GM06990 (cell line): ENCODE measurements around the gene PTPRU.

Source experiments
- DNase-seq: peaks from one replicate; pipeline ENCODE4 v3.0.0-alpha.2; 2011; ENCODE audit not compliant: insufficient read length; ENCODE audit errors: extremely low read depth
- H3K27me3 ChIP-seq: replicated peaks from 2 replicates; pipeline ENCODE4 v1.6.0; 2011; ENCODE audit warnings: low read length; ENCODE audit not compliant: control insufficient read depth, insufficient read depth
- H3K36me3 ChIP-seq: 2 replicates; pipeline ENCODE4 v1.5.1; 2011; ENCODE audit warnings: low read length; ENCODE audit not compliant: control insufficient read depth, insufficient read depth
- H3K4me3 ChIP-seq: replicated peaks from 2 replicates; pipeline ENCODE4 v1.5.1; 2011; ENCODE audit warnings: low read depth, mild to moderate bottlenecking, control low read depth, low read length
- CTCF ChIP-seq: IDR thresholded peaks from 2 replicates; pipeline ENCODE4 v1.5.1; 2011; ENCODE audit warnings: low read length, control low read depth, mild to moderate bottlenecking, inconsistent platforms; ENCODE audit not compliant: insufficient read depth, poor library complexity, severe bottlenecking

Gene PTPRU

GRCh38 chr1:29315262-29315661, 78.9 kb downstream of the PTPRU start:
- H3K36me3 ChIP-seq, result no peaks in the 10 kb centered on the region

GRCh38 chr1:29315876-29316275, 79.6 kb downstream of the PTPRU start:
- H3K4me3 ChIP-seq, result no peak overlapping the region
- H3K27me3 ChIP-seq, result no peaks in the 10 kb centered on the region
- H3K36me3 ChIP-seq, result no peaks in the 10 kb centered on the region
- TF ChIP-seq CTCF, result no peak
- no peak for DNase-seq

More at GRCh38 chr1:29315262-29315661, 78.9 kb downstream of the PTPRU start:
- no peak overlapping the region for H3K4me3 ChIP-seq
- no peak for DNase-seq
- no peaks in the 10 kb centered on the region for H3K27me3 ChIP-seq
- TF ChIP-seq CTCF, result no peak

DNA sequence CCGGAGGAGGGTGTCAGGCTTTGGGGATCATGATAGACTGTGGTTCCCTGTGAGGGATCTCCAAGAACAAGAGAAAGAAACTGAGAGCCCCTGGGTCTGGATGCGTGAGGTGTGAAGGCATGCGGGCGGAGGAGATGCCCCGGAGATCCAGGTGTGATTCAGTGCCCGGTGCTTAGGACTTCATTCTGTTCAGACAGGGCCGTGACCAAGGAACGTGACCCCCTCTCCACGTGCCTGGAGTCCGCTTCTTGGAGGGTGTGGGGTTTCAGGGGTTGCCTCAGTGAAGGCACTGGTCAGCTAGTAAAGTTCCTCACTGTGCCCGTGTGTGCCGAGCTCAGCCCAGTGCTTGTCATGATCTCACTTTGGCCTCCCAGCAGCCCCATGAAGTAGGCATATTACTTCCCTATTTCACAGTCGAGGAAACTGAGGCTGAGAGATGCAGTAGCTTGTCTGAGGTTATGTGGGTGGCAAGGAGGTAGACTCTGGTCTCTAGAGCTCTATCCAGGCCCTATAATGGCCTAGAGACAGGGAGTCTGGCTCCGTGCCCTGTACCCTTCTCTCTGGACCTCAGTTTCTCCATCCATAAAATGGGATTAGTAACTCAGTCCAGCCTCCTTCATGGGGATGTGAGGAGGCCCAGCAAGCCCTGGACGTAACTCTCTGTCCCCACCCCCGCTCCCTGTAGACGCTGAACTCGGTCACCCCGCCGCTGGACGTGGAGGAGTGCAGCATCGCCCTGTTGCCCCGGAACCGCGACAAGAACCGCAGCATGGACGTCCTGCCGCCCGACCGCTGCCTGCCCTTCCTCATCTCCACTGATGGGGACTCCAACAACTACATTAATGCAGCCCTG, 81.0 kb downstream of the PTPRU start:
- H3K4me3 ChIP-seq, result no peak overlapping the region
- H3K27me3 ChIP-seq, result no peaks in the 10 kb centered on the region
- H3K36me3 ChIP-seq, result no peaks in the 10 kb centered on the region
- no peak for TF ChIP-seq CTCF
- no peak for DNase-seq

- Histone ChIP-seq H3K4me3 (no peak overlapping the region), H3K36me3 (no peaks in the 10 kb centered on the region), H3K27me3 (no peaks in the 10 kb centered on the region)
- no peak for TF ChIP-seq CTCF
- no peak for DNase-seq
These were observed 81.7 kb downstream of the PTPRU start for GRCh38 chr1:29317916-29318530.

DNA sequence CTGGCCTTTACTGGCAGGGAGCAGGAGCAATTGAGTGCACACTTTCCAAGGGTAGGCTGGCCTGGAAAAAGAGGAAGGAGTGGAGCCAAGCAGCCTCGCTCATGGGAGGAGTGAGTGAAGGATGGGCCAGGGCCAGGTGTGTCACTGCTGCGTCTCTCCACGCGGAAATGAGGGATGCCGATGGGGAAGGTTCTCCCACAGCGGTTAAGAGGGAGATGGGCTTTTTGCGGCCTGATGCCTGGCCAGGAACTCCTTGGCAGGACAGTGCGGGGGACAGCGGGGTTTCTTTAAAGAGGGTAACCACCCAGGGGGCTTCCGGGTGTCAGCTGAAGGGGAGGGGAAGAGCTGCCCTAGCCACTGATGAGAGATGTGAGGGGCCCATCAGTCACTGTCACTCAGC, 82.4 kb downstream of the PTPRU start:
- H3K4me3 ChIP-seq, result no peak overlapping the region
- H3K27me3 ChIP-seq, result no peaks in the 10 kb centered on the region
- TF ChIP-seq CTCF, result no peak
- DNase-seq, result no peak
- no peaks in the 10 kb centered on the region for H3K36me3 ChIP-seq
